CD14-positive monocyte (primary cell): ENCODE data around the gene MICB. TPM values are rescaled to one million over a fixed set of nuclear protein-coding genes. Genes with fewer than 3 reads are reported as not detected.

Experiments
- DNase-seq, 3 donors: peaks; one replicate each; pipeline ENCODE4 v3.0.0-alpha.2; 2011 to 2022
- H2AFZ ChIP-seq: 2 replicates; pipeline ENCODE4 v1.6.0; 2012; ENCODE audit warnings: mild to moderate bottlenecking, low read depth, low read length, inconsistent platforms; ENCODE audit not compliant: insufficient read depth, poor library complexity, severe bottlenecking
- H3K27ac ChIP-seq, 2 donors: 1 replicate in 1 of 2; 2 replicates in 1 of 2; pipeline ENCODE4 v1.5.1; 2012 to 2013; ENCODE audit warnings: low read length in 2 of 2, control low read depth in 1 of 2, inconsistent platforms in 1 of 2, low read depth in 1 of 2, mild to moderate bottlenecking in 1 of 2
- H3K27me3 ChIP-seq, 2 donors: one replicate each; pipeline versions ENCODE4 v1.6.0 to v1.6.1; 2011 to 2013; ENCODE audit warnings: low read length in 2 of 2; ENCODE audit not compliant: control insufficient read depth in 2 of 2, insufficient read depth in 2 of 2
- H3K36me3 ChIP-seq, 2 donors: replicated peaks in 1 of 2; 1 replicate in 1 of 2; 2 replicates in 1 of 2; pipeline versions ENCODE4 v1.5.1 to v1.6.1; 2012 to 2013; ENCODE audit warnings: low read length in 2 of 2, control low read depth in 1 of 2, inconsistent platforms in 1 of 2, mild to moderate bottlenecking in 1 of 2; ENCODE audit not compliant: insufficient read depth in 2 of 2, control insufficient read depth in 1 of 2
- H3K4me1 ChIP-seq, 2 donors: 1 replicate in 1 of 2; 2 replicates in 1 of 2; pipeline versions ENCODE4 v1.5.1 to v1.6.1; 2012 to 2013; ENCODE audit warnings: low read length in 2 of 2, control low read depth in 1 of 2, inconsistent platforms in 1 of 2, mild to moderate bottlenecking in 1 of 2, moderate library complexity in 1 of 2; ENCODE audit not compliant: insufficient read depth in 2 of 2, control insufficient read depth in 1 of 2
- H3K4me2 ChIP-seq: replicated peaks from 2 replicates; pipeline ENCODE3; 2012; ENCODE audit warnings: low read length, moderate library complexity, mild to moderate bottlenecking; ENCODE audit not compliant: poor library complexity, severe bottlenecking; ENCODE audit errors: extremely low read depth
- H3K4me3 ChIP-seq, 3 experiments: fragments of 200-600 bp in 1 of 3; sonication (generic) in 1 of 3; replicated peaks in 1 of 3; 1 replicate in 2 of 3; 2 replicates in 1 of 3; pipeline ENCODE4 v1.5.1; 2011 to 2013; ENCODE audit warnings: low read length in 3 of 3, mild to moderate bottlenecking in 3 of 3, control low read depth in 2 of 3, low read depth in 2 of 3, inconsistent platforms in 1 of 3, moderate library complexity in 1 of 3
- H3K79me2 ChIP-seq: 2 replicates; pipeline ENCODE4 v1.6.0; 2012; ENCODE audit warnings: mild to moderate bottlenecking, control low read depth, inconsistent platforms, low read length, moderate library complexity; ENCODE audit not compliant: insufficient read depth
- H3K9ac ChIP-seq: 2 replicates; pipeline ENCODE4 v1.6.0; 2017; ENCODE audit warnings: low read length, mild to moderate bottlenecking; ENCODE audit not compliant: insufficient read depth, poor library complexity, severe bottlenecking
- H3K9me3 ChIP-seq, 2 donors: replicated peaks in 1 of 2; 1 replicate in 1 of 2; 2 replicates in 1 of 2; pipeline versions ENCODE4 v1.5.1 to v1.6.1; 2012 to 2013; ENCODE audit warnings: low read length in 2 of 2, control low read depth in 1 of 2; ENCODE audit not compliant: control insufficient read depth in 1 of 2, insufficient read depth in 1 of 2
- H4K20me1 ChIP-seq: 2 replicates; pipeline ENCODE4 v1.6.0; 2012; ENCODE audit warnings: mild to moderate bottlenecking, low read length, control low read depth, moderate library complexity; ENCODE audit not compliant: insufficient read depth
- H3K27ac Mint-ChIP-seq, 7 donors: one replicate each; pipeline ENCODE4 v1.8.0; 2020; ENCODE audit warnings: mild to moderate bottlenecking in 7 of 7, mixed read lengths in 7 of 7, moderate library complexity in 6 of 7, inconsistent platforms in 2 of 7
- H3K27me3 Mint-ChIP-seq, 3 donors: one replicate each; pipeline ENCODE4 v1.8.0; 2021 to 2022; ENCODE audit warnings: low read depth in 3 of 3, mild to moderate bottlenecking in 3 of 3, mixed read lengths in 3 of 3, moderate library complexity in 3 of 3, inconsistent platforms in 1 of 3
- H3K36me3 Mint-ChIP-seq, 2 donors: one replicate each; pipeline ENCODE4 v1.8.0; 2020; ENCODE audit warnings: mixed read lengths in 2 of 2, inconsistent platforms in 1 of 2, mild to moderate bottlenecking in 1 of 2
- H3K4me1 Mint-ChIP-seq: one replicate; pipeline ENCODE4 v1.8.0; 2020; ENCODE audit warnings: mild to moderate bottlenecking, mixed read lengths
- H3K4me3 Mint-ChIP-seq, 2 donors: one replicate each; pipeline ENCODE4 v1.8.0; 2020; ENCODE audit warnings: mild to moderate bottlenecking in 2 of 2, mixed read lengths in 2 of 2, moderate library complexity in 1 of 2
- H3K9me3 Mint-ChIP-seq, 7 donors: one replicate each; pipeline ENCODE4 v1.8.0; 2020 to 2022; ENCODE audit warnings: mixed read lengths in 7 of 7, mild to moderate bottlenecking in 6 of 7, moderate library complexity in 6 of 7, inconsistent platforms in 2 of 7
- WGBS: methylation state at CpG from one replicate; pipeline ENCODE4 v1.1.5; 2013; ENCODE audit warnings: missing lambda C conversion rate; ENCODE audit not compliant: insufficient coverage; 5-methylcytosine and 5-hydroxymethylcytosine counted together
- intact Hi-C, 2 donors: fragments of 100-400 bp; cut with micrococcal nuclease; formaldehyde crosslinking; loops; one replicate each; pipeline versions ENCODE4 v1.15.0 to v1.15.1; 2023
- polyA minus RNA-seq: library from RNA; depleted of rRNA, polyadenylated mRNA; stranded (reverse); fragments of >200 nt; gene quantifications from 2 replicates; pipeline ENCODE4 v1.2.3, GENCODE V29; 2012
- polyA plus RNA-seq, 3 donors: library from polyadenylated mRNA; depleted of rRNA in 1 of 3; unstranded in 2 of 3; stranded (reverse) in 1 of 3; fragments of 300-500 nt in 2 of 3; fragments of >200 nt in 1 of 3; fragmentation: Illumina TruSeq in 2 of 3; gene quantifications; 1 replicate in 2 of 3; 2 replicates in 1 of 3; pipeline ENCODE4 v1.2.3, GENCODE V29; 2012 to 2021
- total RNA-seq, 12 experiments: library from RNA in 1 of 12; stranded (reverse) in 1 of 12; fragments of 120-200 nt in 1 of 12; gene quantifications; one replicate each; pipeline ENCODE4 v1.2.4 and lab custom pipeline; 2013 to 2026; ENCODE audit warnings: mixed read lengths in 6 of 12, inconsistent platforms in 1 of 12
- TF ChIP-seq, protein P1 (sequence below): fragments of 200-600 bp; IDR thresholded peaks from one replicate; pipeline ENCODE4 v1.8.0; 2022; ENCODE audit warnings: antibody characterized with exemption, mild to moderate bottlenecking

Gene MICB
- 30.1 TPM for total RNA-seq (2013)
- polyA plus RNA-seq (10 to 100 TPM in 2 of 3 donors, 1 to 10 TPM in 1; 8.1 to 34.8 (median 11.4) TPM), polyA minus RNA-seq (20.4 and 36.0 TPM in 2 replicates), total RNA-seq (lab: John Stamatoyannopoulos, UW) (4.4 to 16.4 (median 14.8) reads per million in 11 experiments)

DNA sequence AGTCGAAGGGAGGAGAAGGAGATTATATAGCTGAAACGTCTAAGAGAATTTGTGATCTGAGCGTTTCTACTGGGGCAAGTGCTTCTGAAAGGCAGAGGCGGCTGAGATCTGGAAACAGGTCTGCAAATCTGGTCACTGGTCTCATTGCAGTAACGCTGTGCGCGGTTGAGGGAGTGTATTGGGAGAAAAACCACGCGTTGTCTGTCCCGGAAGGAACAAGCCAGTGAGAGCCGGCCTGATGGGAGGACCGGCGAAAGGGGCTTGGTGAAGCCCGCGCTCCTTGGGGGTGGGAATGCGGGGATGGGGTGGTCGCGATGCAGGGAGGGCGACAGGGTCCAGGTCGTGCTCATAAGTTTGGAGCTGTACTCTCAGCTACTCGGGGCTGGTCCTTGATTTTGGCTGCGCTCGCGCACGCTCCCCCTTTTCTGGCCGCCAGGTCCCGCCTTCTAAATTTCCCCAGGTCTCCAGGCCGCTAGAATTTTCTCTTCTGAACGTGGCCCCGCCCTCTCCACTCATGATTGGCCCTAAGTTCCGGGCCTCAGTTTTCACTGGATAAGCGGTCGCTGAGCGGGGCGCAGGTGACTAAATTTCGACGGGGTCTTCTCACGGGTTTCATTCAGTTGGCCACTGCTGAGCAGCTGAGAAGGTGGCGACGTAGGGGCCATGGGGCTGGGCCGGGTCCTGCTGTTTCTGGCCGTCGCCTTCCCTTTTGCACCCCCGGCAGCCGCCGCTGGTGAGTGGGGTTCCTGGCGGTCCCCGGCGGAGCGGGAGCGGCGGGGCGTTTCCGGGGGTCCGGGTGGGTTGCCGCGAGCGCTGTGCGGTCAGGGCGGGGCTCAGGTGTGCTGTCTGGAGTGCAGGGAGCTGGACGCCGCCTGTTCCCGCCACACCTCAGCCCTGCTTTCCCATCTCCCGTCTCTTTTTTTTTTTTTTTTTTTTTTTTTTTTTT lies at the start of gene MICB:
MICB (plus strand) TSS at position 615 of the 946 bp plus-strand sequence; CDS start at position 664, 49 bp downstream.
- Histone ChIP-seq H2AFZ (peak within 1 kb of the TSS; percentile 74), H3K27ac (peak within 1 kb of the TSS; percentile 19 to 71), H3K27me3 (no peaks in the 10 kb centered on the region), H3K4me1 (peaks cover 47 to 62% of the 10 kb centered on the region in 2 donors), H3K79me2 (peaks cover 96% of the 10 kb centered on the region), H3K4me2 (peak within 1 kb of the TSS; percentile 97), H3K4me3 (peak within 1 kb of the TSS; percentile 51 to 98 (median 67)), H4K20me1 (peaks cover 64% of the 10 kb centered on the region), H3K9me3 (no peaks in the 10 kb centered on the region), H3K9ac (peak within 1 kb of the TSS; percentile 65), H3K36me3 (no peaks in the 10 kb centered on the region)
- peaks cover 0 to 2% (median 0%) of the 10 kb centered on the region in 3 donors for H3K27me3 Mint-ChIP-seq
- peaks cover 0 to 2% (median 0%) of the 10 kb centered on the region in 7 donors for H3K9me3 Mint-ChIP-seq
- intact Hi-C loops = loop anchor here (5.0 to 10.0 kb wide), 2 partner anchors 44 to 47 kb away; partner anchors contain the start of genes DDX39B (in 2 of the 2), ATP6V1G2 (in 1 of the 2) and NFKBIL1 (in 1 of the 2)
- DNase-seq = peak; percentile 51 to 68 (median 61)
- WGBS = under 1% methylated on average over 51 of the region's 64 CpGs
- peak within 1 kb of the TSS; percentile 78 to 95 (median 87) for H3K27ac Mint-ChIP-seq
- H3K4me1 Mint-ChIP-seq = peaks cover 70% of the 10 kb centered on the region
- TF ChIP-seq, protein P1, sequence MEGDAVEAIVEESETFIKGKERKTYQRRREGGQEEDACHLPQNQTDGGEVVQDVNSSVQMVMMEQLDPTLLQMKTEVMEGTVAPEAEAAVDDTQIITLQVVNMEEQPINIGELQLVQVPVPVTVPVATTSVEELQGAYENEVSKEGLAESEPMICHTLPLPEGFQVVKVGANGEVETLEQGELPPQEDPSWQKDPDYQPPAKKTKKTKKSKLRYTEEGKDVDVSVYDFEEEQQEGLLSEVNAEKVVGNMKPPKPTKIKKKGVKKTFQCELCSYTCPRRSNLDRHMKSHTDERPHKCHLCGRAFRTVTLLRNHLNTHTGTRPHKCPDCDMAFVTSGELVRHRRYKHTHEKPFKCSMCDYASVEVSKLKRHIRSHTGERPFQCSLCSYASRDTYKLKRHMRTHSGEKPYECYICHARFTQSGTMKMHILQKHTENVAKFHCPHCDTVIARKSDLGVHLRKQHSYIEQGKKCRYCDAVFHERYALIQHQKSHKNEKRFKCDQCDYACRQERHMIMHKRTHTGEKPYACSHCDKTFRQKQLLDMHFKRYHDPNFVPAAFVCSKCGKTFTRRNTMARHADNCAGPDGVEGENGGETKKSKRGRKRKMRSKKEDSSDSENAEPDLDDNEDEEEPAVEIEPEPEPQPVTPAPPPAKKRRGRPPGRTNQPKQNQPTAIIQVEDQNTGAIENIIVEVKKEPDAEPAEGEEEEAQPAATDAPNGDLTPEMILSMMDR = no peak
- peak within 1 kb of the TSS; percentile 85 to 96 for H3K4me3 Mint-ChIP-seq
- H3K36me3 Mint-ChIP-seq = peaks cover 4 to 6% of the 10 kb centered on the region in 2 donors

DNA sequence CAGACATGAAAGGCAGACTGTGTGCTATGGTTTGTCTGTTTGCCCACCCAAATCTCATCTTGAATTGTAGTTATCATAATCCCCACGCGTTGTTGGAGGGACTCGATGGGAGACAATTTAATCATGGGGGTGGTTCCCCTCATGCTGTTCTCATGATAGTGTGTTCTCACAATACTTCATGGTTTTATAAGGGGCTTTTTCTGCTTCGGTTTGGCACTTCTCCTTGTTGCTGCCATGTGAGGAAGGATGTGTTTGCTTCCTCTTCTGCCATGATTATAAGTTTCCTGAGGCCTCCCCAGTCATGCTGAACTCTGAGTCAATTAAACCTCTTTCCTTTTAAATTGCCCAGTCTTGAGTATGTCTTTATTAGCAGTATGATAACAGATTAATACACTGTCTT lies 47.2 kb upstream of the MICB start:
- Histone ChIP-seq H3K4me2 (no peak overlapping the region), H3K27ac (no peak overlapping the region), H3K36me3 (no peaks in the 10 kb centered on the region), H3K4me3 (no peak overlapping the region), H3K4me1 (peaks cover 0 to 4% of the 10 kb centered on the region in 2 donors), H2AFZ (no peak overlapping the region), H3K79me2 (no peaks in the 10 kb centered on the region), H3K9me3 (peaks cover 4 to 13% of the 10 kb centered on the region in 2 donors), H4K20me1 (no peaks in the 10 kb centered on the region), H3K27me3 (peaks cover 0 to 5% of the 10 kb centered on the region in 2 donors), H3K9ac (no peak overlapping the region)
- H3K4me3 Mint-ChIP-seq = no peak overlapping the region
- peak overlapping the region in 1 of 7 donors; percentile 19 for H3K27ac Mint-ChIP-seq
- TF ChIP-seq, protein P1 = no peak
- H3K9me3 Mint-ChIP-seq = peaks cover 0 to 34% (median 18%) of the 10 kb centered on the region in 7 donors
- DNase-seq = peak in 2 of 3 donors; percentile 37 to 71
- intact Hi-C loops = no loop called here
- H3K27me3 Mint-ChIP-seq = peaks cover 4 to 15% (median 5%) of the 10 kb centered on the region in 3 donors
- no CpG with 5 or more reads among the region's 4 CpGs for WGBS
- no peaks in the 10 kb centered on the region for H3K36me3 Mint-ChIP-seq
- peaks cover 7% of the 10 kb centered on the region for H3K4me1 Mint-ChIP-seq
